ENCODE data around the gene KLK7. TPM values are rescaled to one million over a fixed set of nuclear protein-coding genes. Genes with fewer than 3 reads are reported as not detected.

Gene KLK7
- total and polyA plus RNA-seq, 4 donors: 0.05 to 0.31 (median 0.14) TPM; not detected in 1

GRCh38 chr19:51030631-51031030, 46.9 kb upstream of the KLK7 start:
- Histone ChIP-seq H3K36me3 (ENCODE audit: control insufficient read depth in 4 of 4, insufficient read depth in 4 of 4, low read length in 4 of 4) (no peaks in the 10 kb centered on the region), H3K4me1 (ENCODE audit: control insufficient read depth in 5 of 5, insufficient read depth in 5 of 5, low read length in 5 of 5) (no peaks in the 10 kb centered on the region), H3K4me3 (no peak overlapping the region), H3K27me3 (ENCODE audit: control insufficient read depth in 3 of 3, insufficient read depth in 3 of 3, low read length in 2 of 3) (peaks cover 0 to 4% (median 3%) of the 10 kb centered on the region in 3 donors), H3K27ac (ENCODE audit: low read depth in 1 of 2, low read length in 1 of 2) (no peak overlapping the region), H3K9me3 (ENCODE audit: control insufficient read depth in 4 of 4, insufficient read depth in 3 of 4, low read length in 3 of 4) (peaks cover 0 to 9% (median 0%) of the 10 kb centered on the region in 4 donors), H3K9ac (ENCODE audit: insufficient read depth in 1 of 2, low read length in 2 of 2) (no peak overlapping the region)
- ATAC-seq (ENCODE audit: insufficient read depth, low FRiP score): no peak
- TF ChIP-seq CTCF (IDR thresholded peaks at IDR 0.05; ENCODE audit: control extremely low read depth, extremely low read depth): no peak
- DNase-seq: no peak
- 73 to 76% methylated on average over 13 of the region's 13 CpGs for WGBS, 2 donors

- no peak for DNase-seq
- 78 to 93% methylated on average over 2 of the region's 2 CpGs for WGBS, 2 donors
- no peak overlapping the region for H3K9ac ChIP-seq (ENCODE audit: insufficient read depth in 1 of 2, low read length in 2 of 2)
- peaks cover 0 to 8% (median 3%) of the 10 kb centered on the region in 3 donors for H3K27me3 ChIP-seq (ENCODE audit: control insufficient read depth in 3 of 3, insufficient read depth in 3 of 3, low read length in 2 of 3)
- no peak overlapping the region for H3K27ac ChIP-seq (ENCODE audit: low read depth in 1 of 2, low read length in 1 of 2)
- no peaks in the 10 kb centered on the region for H3K36me3 ChIP-seq (ENCODE audit: control insufficient read depth in 4 of 4, insufficient read depth in 4 of 4, low read length in 4 of 4)
- H3K4me3 ChIP-seq: no peak overlapping the region
- no peak for ATAC-seq (ENCODE audit: insufficient read depth, low FRiP score)
- H3K9me3 ChIP-seq (ENCODE audit: control insufficient read depth in 4 of 4, insufficient read depth in 3 of 4, low read length in 3 of 4): peaks cover 0 to 9% (median 0%) of the 10 kb centered on the region in 4 donors
- no peaks in the 10 kb centered on the region for H3K4me1 ChIP-seq (ENCODE audit: control insufficient read depth in 5 of 5, insufficient read depth in 5 of 5, low read length in 5 of 5)
- no peak for TF ChIP-seq CTCF (IDR thresholded peaks at IDR 0.05; ENCODE audit: control extremely low read depth, extremely low read depth)
Measured at GRCh38 chr19:51029718-51030117, 46.0 kb upstream of the KLK7 start.

GRCh38 chr19:51027873-51028272, 44.2 kb upstream of the KLK7 start:
- Histone ChIP-seq H3K4me3 (no peak overlapping the region), H3K27me3 (ENCODE audit: control insufficient read depth in 3 of 3, insufficient read depth in 3 of 3, low read length in 2 of 3) (peaks cover 0 to 8% (median 3%) of the 10 kb centered on the region in 3 donors), H3K9me3 (ENCODE audit: control insufficient read depth in 4 of 4, insufficient read depth in 3 of 4, low read length in 3 of 4) (peaks cover 0 to 10% (median 0%) of the 10 kb centered on the region in 4 donors), H3K9ac (ENCODE audit: insufficient read depth in 1 of 2, low read length in 2 of 2) (no peak overlapping the region), H3K36me3 (ENCODE audit: control insufficient read depth in 4 of 4, insufficient read depth in 4 of 4, low read length in 4 of 4) (no peaks in the 10 kb centered on the region), H3K27ac (ENCODE audit: low read depth in 1 of 2, low read length in 1 of 2) (no peak overlapping the region), H3K4me1 (ENCODE audit: control insufficient read depth in 5 of 5, insufficient read depth in 5 of 5, low read length in 5 of 5) (no peaks in the 10 kb centered on the region)
- no peak for DNase-seq
- no peak for TF ChIP-seq CTCF (IDR thresholded peaks at IDR 0.05; ENCODE audit: control extremely low read depth, extremely low read depth)
- no peak for ATAC-seq (ENCODE audit: insufficient read depth, low FRiP score)
- WGBS, 2 donors: 58 to 77% methylated on average over 5 of the region's 5 CpGs
